Measurements from ENCODE around the gene CD48.
"Not testable (repeated sequence)": the region's sequence is repeated elsewhere in the genome, so short reads cannot be mapped to it uniquely, and the experiment has no call there.

Gene CD48

DNA sequence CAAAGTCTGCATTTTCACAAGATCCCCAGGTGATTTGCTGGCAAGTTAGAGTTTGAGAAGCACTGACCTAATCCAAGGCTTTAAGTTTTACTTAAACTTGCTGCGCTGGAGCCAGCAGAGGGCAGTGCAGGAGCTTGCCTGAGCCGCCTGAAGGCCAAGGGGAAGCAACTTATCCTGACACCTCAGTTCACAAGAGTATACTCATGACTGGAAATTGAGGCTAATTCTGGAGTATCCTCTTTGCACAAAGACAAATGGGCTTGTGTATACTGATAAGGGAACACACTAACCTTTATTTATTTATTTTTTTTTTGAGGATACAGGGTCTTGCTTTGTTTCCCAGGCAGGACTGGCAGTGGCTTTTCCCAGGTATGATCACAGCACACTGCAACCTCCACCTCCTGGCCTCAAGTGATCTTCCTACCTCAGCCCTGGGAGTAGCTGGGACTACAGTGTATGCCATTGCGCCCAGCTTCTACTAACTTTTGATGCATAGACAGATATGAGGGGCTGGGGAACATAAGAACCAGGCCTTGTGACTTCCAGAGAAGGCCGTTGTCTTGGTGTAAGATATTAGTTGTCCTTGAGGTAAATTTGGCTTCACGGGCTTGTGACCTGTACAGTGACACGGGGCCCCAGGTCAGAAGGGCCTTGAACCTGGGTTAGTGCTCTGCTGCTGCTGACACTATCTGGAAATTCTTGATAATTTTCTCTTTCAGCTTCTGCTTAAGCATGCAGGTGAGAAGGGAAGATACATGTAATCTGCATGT, 35.8 kb downstream of the CD48 start:
- peak; percentile 56 for DNase-seq

GRCh38 chr1:160674415-160674814, 37.2 kb downstream of the CD48 start:
- DNase-seq, result no peak

DNA sequence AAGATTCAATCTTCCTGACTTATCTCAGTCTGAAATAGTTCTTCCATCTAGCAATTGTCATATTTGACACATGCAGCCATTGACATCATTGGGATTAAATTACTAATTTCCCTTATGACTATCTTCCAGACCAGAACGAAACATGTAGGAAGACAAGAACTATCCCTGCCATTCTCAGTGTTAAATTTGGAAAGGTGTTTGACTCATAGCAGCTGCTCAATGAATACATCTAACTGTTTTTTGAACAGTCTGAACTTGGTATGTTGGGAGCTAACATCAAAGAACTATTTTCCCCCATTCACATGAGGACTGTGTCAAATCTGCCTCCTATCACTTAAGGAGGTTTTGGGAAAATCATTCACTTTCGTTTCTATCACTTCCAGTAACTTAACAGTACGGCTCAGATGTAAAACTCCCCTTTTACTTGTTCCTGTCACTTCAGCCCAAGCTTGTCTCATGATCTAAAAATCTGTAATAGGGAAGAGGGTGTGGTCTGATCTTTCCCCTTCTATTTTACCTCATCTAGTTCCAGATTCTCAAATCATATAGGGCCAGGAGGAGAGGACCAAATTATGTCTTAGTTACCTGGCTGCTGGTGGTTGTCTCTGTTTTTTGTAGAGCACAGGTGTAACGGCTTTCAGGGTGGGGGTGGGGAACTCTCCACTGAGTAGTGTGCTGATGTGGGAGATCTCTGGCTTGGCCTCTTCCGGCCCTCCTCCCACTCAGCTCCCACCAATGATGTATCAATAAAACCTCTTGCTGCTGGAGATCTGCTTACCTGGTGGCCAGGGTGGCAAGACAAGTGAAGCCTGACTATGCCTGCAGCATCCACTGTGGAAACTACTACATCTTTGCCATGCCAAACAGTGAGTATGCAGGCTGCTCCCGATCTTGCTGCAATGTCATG, 38.6 kb downstream of the CD48 start:
- DNase-seq, result no peak

- no peak for DNase-seq
Observed at GRCh38 chr1:160671603-160672517, 39.8 kb downstream of the CD48 start.

DNA sequence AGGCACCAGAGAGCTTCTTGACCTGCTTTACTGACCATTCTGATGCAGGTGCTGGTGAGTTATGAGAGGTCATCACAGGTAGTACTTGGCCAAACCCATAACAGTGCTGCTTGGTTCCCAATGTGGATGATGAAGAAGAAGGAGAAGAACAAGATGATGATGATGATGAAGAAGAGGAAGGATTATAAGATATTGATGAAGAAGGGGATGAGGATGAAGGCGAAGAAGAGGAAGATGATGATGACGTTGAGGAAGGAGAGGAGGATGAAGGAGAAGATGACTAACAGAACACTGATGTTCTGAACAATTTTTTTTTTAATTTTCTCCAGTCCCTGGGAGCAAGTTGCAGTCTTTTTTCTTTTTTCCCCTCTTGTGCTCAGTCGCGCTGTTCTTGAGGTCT, 40.9 kb downstream of the CD48 start:
- DNase-seq, result no peak

GRCh38 chr1:160669802-160670201, 41.8 kb downstream of the CD48 start:
- DNase-seq, result no peak

DNA sequence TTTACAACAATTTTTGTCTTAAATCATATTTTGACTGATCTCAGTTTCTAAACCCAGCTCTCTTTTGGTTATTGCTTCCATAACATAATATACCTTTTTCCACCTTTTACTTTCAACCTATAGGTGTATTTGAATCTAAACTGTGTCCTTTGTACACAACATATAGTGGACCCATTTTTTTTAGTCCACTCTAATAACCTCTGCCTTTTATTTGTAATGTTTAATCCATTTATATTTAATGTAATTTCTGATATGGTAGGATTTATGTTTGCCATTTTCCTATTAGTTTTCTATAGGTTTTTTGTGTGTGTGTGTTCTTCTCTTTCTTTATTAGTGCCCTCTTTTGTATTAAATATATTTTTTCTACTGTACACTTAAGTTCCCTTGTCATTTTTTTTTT, 42.3 kb downstream of the CD48 start:
- DNase-seq, result no peak

DNA sequence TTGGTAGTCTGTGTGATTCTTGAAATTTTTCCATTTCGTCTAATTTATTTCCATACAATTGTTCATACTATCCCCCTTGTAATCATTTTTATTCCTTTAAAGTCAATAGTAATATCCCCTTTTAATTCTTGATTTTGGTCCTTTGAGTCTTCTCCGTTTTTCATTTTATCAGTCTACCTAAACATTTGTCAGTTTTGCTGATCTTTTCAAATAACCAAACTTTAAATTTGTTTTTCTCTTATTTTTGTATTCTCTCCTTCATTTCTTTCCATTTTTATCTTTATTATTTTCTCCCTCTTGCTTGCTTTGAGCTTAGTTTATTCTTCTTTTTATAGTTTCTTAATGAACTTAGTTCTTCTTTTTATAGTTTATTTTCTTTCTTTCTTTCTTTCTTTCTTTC, 43.7 kb downstream of the CD48 start:
- no peak for DNase-seq

DNA sequence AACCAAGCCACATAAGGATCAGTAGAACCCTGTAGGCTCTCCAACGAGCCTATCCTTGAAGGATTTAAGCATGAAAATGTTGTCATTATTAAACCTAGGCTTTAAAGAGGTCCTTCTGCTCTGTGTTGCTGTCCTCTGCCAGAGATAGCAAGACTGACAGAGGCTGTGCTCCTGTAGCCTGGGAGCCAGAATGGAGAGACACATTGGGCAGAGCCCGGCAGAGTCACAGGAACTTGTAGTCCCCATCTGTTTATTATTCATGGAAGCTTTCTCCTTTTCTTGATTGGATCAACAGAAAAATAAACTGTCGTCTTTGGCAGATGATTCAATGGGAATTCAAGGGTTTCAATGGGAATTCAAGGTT, 45.6 kb downstream of the CD48 start:
- DNase-seq, result no peak

- no peak for DNase-seq
Observed at GRCh38 chr1:160665330-160666078, 46.1 kb downstream of the CD48 start.

DNA sequence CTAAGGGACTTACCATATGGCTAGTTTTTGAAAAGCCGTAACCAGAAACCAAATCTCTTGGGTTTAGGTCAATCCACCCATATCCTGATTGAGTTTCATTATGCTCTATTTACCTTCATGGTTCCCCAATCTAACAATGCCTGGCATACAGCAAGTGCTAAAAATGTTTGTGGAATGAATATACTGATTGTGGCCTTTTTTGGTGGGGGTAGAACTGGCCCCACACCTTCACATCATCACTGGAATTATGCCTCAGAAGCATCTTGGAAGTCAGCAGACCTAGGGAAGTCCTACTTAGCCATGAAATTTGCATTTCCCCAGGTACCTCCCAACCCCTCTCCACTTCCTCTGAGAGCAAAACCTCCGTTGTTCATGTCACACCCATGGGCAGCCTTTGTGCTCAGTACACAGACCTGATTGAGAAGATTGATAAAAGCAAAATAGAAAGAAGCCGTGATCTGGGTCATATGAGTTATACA, 47.0 kb downstream of the CD48 start:
- no peak for DNase-seq

DNA sequence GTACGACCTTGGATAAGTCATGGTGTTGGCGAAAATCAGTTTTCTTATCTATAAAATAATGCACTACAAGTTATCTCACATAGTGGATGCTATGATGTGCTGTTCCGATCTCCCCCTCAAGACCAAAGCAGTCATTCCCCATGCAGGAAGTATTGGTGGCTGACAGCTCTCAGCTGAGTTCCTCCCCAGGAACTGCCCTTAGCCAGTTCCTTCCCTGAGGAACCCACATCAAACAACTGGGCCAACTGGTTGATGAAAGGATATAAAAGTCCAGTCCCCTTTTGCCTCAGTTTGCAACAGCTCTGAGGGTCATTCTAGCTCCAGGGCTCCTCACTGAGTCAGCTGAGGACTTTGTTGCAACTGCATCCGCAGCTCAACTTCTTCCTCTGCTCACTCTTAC, 48.7 kb downstream of the CD48 start:
- no peak for DNase-seq

- DNase-seq, result no peak
Observed at GRCh38 chr1:160659566-160659965, 52.1 kb downstream of the CD48 start.

- no peak for DNase-seq
Observed at GRCh38 chr1:160658814-160659193, 52.8 kb downstream of the CD48 start.

DNA sequence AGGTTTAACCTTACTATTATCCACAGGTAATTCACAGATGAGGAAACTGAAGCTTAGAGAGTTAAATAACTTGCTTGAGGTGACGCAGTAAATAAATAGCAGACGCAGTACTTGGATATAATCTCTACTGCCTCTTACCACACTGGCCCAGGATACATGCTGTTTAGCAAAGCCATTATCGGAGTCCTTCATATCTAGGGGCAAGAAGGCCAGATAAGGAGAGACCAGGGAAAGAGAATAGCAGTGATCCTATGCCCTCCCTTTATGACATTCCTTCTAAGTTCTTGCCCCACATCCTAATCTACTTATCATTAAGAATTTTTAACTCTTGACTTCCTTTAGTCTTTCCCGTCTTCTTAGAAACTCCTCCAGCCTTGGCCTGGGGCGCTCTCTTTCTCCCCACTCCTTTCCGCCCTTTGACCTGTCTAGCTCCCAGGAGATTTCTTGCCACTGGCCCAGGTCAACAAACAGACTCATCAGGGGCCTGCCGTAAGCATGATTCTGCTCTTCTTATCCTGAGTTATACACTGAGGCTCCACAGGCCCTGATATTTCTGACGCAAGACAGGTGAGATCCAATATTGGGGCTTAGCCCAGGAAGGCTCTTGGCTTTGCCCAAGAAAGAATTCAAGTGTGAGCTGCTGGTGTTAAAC, 53.3 kb downstream of the CD48 start:
- no peak for DNase-seq

- no peak for DNase-seq
Observed at GRCh38 chr1:160657250-160657781, 54.3 kb downstream of the CD48 start.

DNA sequence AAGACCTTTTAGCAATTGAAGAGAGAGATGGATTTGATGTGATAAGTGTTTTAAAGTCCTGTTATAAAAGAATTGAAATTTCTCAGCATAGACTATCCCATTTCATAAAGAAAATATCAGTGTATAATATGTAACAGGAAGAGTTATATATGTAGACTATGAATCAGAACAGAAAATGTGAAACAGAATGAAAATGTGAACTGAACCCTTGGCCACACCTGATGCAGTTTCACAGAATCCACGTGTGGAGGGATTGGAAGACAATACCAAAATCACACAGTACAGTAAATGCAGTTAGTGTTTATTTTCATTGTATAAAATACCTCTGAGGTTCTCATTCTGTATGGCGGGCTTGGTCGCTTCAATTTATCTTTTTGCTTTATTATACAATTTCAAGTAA, 54.9 kb downstream of the CD48 start:
- no peak for DNase-seq

GRCh38 chr1:160653620-160654016, 58.0 kb downstream of the CD48 start:
- DNase-seq, result no peak

DNA sequence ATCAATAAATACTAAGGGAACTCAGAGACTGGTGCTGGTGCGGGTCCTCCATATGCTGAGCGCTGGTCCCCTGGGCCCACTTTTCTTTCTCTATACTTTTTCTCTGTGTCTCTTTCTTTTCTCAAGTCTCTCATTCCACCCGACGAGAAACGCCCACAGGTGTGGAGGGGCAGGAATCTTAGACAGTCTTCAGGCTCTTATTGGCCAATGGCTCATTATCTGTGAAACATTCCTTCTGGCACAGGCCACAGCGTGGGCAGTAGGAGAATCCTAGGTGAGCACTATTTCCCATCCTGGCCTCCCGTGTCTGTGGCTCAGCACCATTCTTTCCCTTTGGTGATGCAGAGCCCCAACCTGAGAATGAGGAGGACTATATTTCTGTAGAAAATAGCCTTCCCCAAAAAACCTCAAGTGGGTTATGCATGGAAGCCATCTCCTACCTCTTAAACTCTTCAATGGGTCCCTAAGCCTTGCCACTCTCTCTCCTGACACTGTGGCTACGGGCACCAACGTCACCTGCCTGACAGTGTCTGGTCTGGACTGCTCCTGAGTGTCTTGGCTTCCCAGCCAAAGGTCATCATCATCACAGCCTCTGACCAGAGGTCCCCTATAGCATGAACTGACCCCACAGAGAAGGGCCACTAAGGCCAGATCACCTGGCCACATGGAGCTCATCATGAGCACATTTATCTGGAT, 58.5 kb downstream of the CD48 start:
- no peak for DNase-seq

GRCh38 chr1:160652065-160652641, 59.5 kb downstream of the CD48 start:
- DNase-seq, result not testable (repeated sequence)
